Left renal cortex interstitium (tissue), 4 donors: ENCODE measurements around the gene ACOT7. TPM values are rescaled to one million over a fixed set of nuclear protein-coding genes. Genes with fewer than 3 reads are reported as not detected.
"Not testable (repeated sequence)": the region's sequence is repeated elsewhere in the genome, so short reads cannot be mapped to it uniquely, and the experiment has no call there.

Experiments used
- DNase-seq, 4 donors: peaks; one replicate each; pipeline ENCODE4 v3.0.0-alpha.2; 2013; ENCODE audit warnings: low read depth in 4 of 4, low spot score in 2 of 4, missing footprints in 1 of 4
- polyA plus RNA-seq, 4 donors: library from polyadenylated mRNA; unstranded; fragments of 120-200 nt; gene quantifications; one replicate each; pipeline ENCODE4 v1.2.1, GENCODE V29; 2013; ENCODE audit not compliant: insufficient read length in 4 of 4

The ACOT7 gene
- polyA plus RNA-seq, 4 donors = 27.8 to 38.4 (median 33.3) TPM

GRCh38 chr1:6317098-6317760 is 76.3 kb downstream of the ACOT7 start:
- DNase-seq = no peak

DNA sequence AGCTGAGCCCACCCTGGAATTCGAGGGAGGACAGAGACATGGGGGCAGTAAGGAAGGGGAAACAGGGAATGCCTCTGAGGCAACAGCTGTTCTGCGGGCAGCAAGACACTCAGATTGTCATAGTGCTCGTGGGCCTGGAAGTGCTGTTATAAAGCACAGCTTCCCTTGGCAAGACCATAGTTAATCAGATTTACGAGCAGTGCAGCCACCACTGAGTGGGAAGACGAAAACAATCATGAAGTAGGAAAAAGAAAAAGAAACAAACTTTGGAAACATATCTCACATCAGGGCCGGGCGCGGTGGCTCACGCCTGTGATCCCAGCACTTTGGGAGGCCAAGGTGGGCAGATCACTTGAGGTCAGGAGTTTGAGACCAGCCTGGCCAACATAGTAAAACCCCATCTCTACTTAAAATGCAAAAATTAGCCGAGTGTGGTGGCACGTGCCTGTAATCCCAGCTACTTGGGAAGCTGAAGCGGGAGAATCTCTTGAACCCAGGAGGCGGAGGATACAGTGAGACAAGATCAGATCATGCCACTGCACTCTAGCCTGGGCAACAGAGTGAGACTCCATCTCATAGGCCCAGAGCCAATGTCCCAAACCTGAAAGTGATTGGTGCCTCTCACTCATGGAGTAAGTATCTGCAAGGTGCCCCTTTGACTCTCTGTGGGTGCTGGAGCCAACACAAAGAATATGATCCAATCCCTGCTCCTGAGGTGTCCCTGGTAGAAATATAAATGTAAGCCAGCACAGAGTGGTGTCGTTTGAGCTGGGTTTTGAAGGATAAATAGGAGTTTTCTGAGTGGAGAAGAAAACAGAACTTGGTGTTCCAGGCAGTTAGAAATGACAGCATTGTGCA is 77.1 kb downstream of the ACOT7 start:
- no peak for DNase-seq

DNA sequence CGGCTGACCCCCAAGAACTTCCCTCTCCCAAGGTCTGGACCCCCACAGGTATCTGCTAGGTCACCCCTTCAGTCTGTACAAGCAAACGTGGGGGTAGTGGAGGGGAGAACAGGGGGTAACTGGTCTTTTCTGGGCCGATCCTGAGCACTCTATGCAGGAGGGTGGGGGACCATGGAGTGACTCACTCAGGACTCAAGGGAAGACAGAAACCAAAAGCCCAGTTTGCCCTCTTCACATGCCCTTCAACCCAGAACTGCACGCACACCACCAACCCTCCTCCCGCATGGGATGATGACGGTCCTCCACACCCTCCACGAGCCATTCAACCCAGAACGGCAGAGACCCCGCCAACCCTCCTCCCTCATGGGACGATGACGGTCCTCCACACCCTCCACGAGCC is 79.1 kb downstream of the ACOT7 start:
- DNase-seq = no peak

- DNase-seq = no peak
Observed at GRCh38 chr1:6313393-6314200, 80.0 kb downstream of the ACOT7 start.

DNA sequence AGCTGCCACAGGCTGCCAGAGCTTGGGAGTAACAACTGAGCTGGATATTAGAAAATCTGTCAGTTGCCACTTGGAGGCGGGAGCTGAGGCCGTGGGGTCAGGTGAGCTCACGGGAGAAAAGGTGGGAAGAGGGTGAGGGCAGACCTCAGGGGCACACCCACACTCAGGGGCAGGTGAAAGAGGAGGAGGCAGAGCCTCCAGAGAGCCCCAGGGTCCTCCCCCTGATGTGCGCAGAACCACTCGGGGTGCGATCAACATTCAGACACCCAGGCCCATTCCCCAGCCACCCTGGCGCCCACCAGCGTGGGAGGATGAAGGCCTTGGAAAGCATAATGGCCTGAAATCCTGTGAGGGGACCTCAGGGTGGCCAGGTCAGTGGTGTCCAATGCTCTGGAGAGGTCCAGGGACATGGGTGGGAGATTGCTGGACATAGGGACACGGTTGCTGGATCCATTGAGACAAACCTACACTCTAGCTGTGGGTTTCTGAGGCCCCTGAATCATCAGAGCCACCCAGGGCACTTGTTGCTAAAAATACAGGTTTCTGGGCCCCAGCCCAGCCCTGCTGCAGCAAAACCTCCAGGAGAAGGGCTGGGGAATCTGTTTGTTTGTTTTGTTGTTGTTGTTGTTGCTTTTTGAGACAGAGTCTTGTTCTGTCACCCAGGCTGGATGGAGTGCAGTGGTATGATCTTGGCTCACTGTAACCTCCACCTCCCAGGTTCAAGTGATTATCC is 83.3 kb downstream of the ACOT7 start:
- DNase-seq = no peak

GRCh38 chr1:6309564-6309963 is 84.0 kb downstream of the ACOT7 start:
- no peak for DNase-seq

DNA sequence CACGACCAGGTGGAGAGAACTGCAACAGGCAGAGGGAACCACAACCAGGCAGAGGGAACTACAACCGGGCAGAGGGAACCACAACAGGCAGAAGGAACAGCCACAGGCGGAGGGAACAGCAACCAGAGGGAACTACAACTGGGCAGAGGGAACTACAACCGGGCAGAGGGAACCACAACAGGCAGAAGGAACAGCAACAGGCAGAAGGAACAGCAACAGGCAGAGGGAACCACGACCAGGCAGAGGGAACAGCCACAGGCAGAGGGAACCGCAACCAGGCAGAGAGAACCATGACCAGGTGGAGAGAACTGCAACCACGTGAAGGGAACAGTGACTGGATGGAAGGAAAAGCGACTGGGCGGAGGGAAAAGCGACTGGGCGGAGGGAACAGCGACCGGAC is 85.1 kb downstream of the ACOT7 start:
- DNase-seq = no peak

GRCh38 chr1:6307682-6308081 is 85.9 kb downstream of the ACOT7 start:
- DNase-seq = not testable (repeated sequence)

- DNase-seq = no peak
Observed at GRCh38 chr1:6307099-6307498, 86.5 kb downstream of the ACOT7 start.

DNA sequence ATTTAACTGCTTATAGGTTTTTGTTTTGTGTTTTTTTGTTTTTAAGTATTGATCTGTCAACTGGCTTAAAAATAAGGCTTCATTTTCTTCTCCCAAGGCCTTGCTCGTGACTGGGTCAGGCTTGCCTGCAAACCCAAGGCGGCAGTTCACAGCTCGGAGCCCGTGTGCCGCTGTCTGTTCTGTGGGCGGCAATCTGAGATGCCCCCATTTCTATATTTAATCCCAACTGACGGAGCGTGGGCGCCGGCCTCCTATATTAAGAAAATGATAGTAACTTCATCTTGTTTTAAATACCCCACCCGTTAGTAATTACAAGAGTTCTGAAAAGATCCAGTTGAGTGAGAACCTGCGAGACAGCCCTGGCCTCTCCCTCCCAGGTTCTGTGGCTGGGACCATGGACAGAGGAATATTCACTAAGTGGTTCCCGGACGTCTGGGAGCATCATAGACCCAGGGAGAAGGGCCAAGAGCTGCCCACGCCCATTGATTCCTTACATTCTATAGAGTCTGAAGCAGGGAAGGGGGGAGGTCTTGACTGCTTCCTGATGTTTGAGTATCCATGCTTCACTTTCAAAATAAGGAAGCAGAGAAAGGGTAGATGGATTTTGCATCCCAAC is 90.1 kb downstream of the ACOT7 start:
- no peak for DNase-seq

- no peak for DNase-seq
Observed at GRCh38 chr1:6302568-6302967, 91.0 kb downstream of the ACOT7 start.

DNA sequence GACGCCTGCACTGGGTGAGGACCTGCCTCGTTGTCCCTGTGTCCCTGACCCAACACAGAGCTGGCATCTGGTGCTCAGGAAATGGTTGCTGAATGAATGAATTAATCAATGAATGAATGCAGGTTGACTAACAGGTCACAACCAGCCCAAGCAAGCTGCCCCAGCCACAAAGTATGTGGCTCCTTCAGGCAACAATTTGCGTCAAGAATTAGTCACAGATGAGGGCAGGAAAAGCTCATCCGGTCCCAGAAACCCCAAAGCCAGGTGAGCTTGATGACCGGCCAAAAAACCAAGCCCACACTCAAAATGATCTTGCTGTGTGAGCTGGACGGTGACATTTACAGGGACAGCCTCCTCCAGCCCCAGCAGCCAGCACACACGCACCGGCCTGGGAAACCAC is 92.0 kb downstream of the ACOT7 start:
- DNase-seq = no peak

DNA sequence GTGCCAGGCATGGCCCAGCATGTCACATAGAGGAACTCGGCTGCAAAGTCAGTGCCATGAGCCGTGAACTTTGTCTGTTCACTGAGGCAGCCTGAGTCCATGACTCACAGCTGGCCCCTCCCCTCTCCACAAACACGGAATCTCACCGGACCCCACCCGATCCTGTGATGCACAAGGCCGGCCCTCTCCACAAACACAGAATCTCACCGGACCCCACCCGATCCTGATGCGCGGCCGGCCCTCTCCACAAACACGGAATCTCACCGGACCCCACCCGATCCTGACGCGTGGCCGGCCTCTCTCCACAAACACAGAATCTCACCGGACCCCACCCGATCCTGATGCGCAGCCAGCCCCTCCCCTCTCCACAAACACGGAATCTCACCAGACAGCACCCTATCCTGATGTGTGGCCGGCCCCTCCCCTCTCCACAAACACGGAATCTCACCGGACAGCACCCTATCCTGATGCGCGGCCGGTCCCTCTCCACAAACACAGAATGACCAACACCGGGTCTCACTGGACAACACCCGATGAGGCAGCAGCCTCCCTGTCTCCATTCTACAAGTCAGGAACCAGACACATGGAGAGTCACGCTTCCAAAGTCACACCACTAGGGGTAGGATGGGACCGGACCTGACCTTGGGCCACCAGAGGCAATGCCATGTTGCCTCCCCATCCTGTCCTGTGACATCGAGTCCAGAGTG is 93.1 kb downstream of the ACOT7 start:
- no peak for DNase-seq

GRCh38 chr1:6299557-6300165 is 93.9 kb downstream of the ACOT7 start:
- no peak for DNase-seq

DNA sequence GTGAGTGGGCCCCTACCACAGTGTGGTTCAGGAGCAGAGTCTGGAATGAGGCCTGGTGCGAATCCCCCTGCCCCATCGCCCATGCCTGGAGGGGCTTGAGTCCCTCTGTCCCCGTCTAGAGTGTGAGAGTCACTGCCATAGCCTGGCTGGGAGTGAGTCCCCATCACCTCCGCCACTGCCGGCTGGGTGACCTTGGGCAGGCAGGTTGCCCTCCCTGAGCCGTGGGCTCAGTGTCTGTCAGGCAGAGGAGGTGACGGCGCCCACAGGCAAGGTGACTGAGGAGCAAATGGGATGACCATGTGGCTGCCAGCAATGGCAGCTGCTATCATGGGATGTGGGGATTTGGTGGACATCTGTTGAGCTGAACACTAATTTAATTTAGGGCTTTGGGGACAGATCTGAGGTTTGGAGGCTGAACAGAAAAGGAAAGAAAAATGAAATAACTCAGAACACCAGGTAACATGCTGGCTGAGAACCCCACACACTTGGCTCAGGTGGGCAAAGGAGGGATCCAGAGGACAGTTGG is 94.6 kb downstream of the ACOT7 start:
- DNase-seq = no peak

- DNase-seq = no peak
Observed at GRCh38 chr1:6298530-6298929, 95.0 kb downstream of the ACOT7 start.

GRCh38 chr1:6295910-6296309 is 97.7 kb downstream of the ACOT7 start:
- DNase-seq = no peak

- no peak for DNase-seq
Observed at GRCh38 chr1:6294890-6295556, 98.5 kb downstream of the ACOT7 start.
